Esophagus (tissue), 2 donors: Measurements from ENCODE around the gene PFKFB2. TPM values are rescaled to one million over a fixed set of nuclear protein-coding genes. Genes with fewer than 3 reads are reported as not detected.
"Not testable (repeated sequence)": the region's sequence is repeated elsewhere in the genome, so short reads cannot be mapped to it uniquely, and the experiment has no call there.

ENCODE experiments used
- H3K27ac ChIP-seq, 2 donors: one replicate each; pipeline ENCODE4 v1.5.1; 2013; ENCODE audit warnings: low read depth in 2 of 2, mild to moderate bottlenecking in 2 of 2, inconsistent platforms in 1 of 2, low read length in 1 of 2, moderate library complexity in 1 of 2
- H3K27me3 ChIP-seq, 2 donors: one replicate each; pipeline ENCODE4 v1.6.1; 2013; ENCODE audit warnings: low read length in 2 of 2, control low read depth in 1 of 2, mild to moderate bottlenecking in 1 of 2; ENCODE audit not compliant: insufficient read depth in 2 of 2, control insufficient read depth in 1 of 2
- H3K36me3 ChIP-seq, 2 donors: one replicate each; pipeline ENCODE4 v1.6.1; 2013; ENCODE audit warnings: low read length in 1 of 2; ENCODE audit not compliant: control insufficient read depth in 2 of 2, insufficient read depth in 2 of 2
- H3K4me1 ChIP-seq, 2 donors: one replicate each; pipeline ENCODE4 v1.6.1; 2013; ENCODE audit warnings: low read length in 1 of 2; ENCODE audit not compliant: control insufficient read depth in 2 of 2, insufficient read depth in 2 of 2
- H3K4me3 ChIP-seq, 2 donors: one replicate each; pipeline ENCODE4 v1.5.1; 2013; ENCODE audit warnings: low read length in 2 of 2, mild to moderate bottlenecking in 2 of 2, low read depth in 1 of 2, moderate library complexity in 1 of 2
- H3K9me3 ChIP-seq, 2 donors: one replicate each; pipeline ENCODE4 v1.6.1; 2013; ENCODE audit warnings: mild to moderate bottlenecking in 2 of 2, low read depth in 1 of 2, low read length in 1 of 2, moderate library complexity in 1 of 2; ENCODE audit not compliant: control insufficient read depth in 2 of 2, insufficient read depth in 1 of 2
- WGBS, 2 donors: extraction: QIAGEN DNeasy Blood & Tissue Kit; methylation state at CpG; one replicate each; pipeline ENCODE4 v1.1.7; 2013; 5-methylcytosine and 5-hydroxymethylcytosine counted together
- polyA plus RNA-seq, 2 donors: library from polyadenylated mRNA; stranded (reverse); fragments of 200-250 nt; gene quantifications; one replicate each; pipeline ENCODE4 v1.2.3, GENCODE V29; 2013
- donor health status: healthy with polysubstance abuse.
- donor health status: Bipolar disorder and iron deficiency.

Gene PFKFB2
- polyA plus RNA-seq, 2 donors: 4.7 to 8.3 TPM

DNA sequence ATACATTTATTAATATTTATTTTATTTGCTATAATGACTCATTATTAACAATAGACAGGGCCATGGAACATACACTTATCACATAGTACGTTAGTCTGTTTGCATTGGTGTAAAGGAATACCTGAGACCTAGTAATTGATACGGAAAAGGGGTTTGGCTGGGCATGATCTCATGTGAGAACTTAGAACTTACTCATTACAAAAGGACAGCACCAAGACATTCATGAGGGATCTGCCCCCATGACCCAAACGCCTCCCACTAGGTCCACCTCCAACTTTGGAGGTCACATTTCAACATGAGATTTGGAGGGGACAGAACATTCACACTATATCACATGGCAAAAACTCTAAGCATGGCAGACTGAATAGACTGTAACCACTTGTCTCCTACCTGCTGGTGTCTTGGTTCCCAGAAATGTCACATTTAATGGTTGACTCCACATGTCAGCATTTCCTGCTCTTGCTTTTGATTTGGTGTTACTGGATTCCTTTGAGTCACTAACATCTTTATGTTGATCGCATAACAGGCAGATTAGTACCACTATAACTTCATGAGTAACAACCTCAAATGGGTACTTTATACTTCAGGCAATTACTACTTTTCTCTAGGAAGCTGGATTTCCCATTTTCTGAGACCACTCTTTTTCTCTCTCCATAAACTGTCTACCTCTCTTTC lies 17.1 kb upstream of the PFKFB2 start:
- Histone ChIP-seq H3K4me3 (no peak overlapping the region), H3K36me3 (no peaks in the 10 kb centered on the region), H3K9me3 (no peaks in the 10 kb centered on the region), H3K27ac (peak overlapping the region; percentile 26 to 48), H3K27me3 (no peaks in the 10 kb centered on the region), H3K4me1 (no peaks in the 10 kb centered on the region)
- whole genome bisulfite sequencing, 2 donors: 76 to 85% methylated on average over 4 of the region's 4 CpGs

DNA sequence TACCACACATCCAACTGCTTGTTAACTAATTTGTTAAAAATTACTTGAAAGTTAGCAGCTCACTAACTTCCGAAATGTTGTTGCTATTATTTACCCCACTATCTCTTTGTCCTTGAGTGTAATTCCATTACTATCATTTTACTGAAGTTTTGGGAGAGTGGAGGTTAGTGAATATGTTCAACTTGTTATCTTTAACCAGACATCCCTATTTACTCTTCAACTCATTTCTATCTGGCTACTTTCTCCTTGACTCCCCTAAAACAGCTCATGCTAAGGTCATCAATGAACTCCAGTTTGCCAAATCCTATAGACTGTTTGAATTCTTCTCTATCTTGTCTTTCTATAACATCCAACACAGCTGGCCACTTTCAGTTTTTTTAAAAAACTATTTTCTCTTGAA lies 16.2 kb upstream of the PFKFB2 start:
- Histone ChIP-seq H3K4me1 (no peaks in the 10 kb centered on the region), H3K4me3 (no peak overlapping the region), H3K27ac (no peak overlapping the region), H3K9me3 (no peaks in the 10 kb centered on the region), H3K36me3 (no peaks in the 10 kb centered on the region), H3K27me3 (no peaks in the 10 kb centered on the region)
- 92 to 94% methylated on average over 1 of the region's 1 CpG for WGBS, 2 donors

DNA sequence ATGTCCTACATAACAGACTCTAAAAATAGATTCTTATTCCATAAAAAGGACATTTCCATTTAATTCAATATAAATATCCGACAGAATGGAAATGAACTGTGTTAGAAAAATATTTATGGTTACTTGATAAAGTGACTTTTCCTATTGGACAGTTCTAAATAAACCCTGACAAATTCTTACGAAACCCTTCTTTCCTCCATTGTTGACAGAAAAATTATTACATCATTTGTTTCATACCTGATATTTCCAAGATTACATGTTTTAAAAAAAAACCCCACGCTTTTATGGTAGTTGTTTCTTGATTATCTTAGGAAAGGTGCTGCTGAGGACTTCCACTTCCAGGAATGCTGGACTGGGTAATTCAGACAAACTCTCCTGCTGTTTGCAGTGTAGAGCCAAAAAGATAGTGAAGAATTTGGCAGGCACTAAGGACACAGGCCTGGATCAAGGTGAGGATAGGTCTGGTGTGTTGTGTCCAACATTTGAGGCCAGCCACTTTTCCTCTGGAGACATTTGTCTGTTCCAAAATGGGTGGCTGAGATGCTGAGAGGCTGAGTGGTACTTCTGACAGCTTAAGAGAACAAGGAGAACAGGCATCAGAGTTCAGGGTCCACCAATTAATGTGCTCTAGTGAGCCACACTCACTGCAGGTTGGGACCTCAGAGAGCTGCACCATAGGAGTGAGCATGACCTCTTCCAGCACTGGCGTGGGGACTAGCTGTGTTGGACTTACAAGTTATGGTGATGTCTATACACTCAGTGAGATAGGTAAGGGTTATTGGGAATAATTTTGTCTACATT lies 13.5 kb upstream of the PFKFB2 start:
- H3K4me1 ChIP-seq: no peaks in the 10 kb centered on the region
- 85 to 89% methylated on average over 4 of the region's 4 CpGs for WGBS, 2 donors
- no peaks in the 10 kb centered on the region for H3K9me3 ChIP-seq

GRCh38 chr1:207040181-207040533 lies 12.9 kb upstream of the PFKFB2 start:
- WGBS, 2 donors: 63 to 68% methylated on average over 3 of the region's 3 CpGs
- H3K9me3 ChIP-seq: no peaks in the 10 kb centered on the region

More for the DNA sequence above, 13.5 kb upstream of the PFKFB2 start:
- Histone ChIP-seq H3K27ac (peak overlapping the region in 1 of 2 donors; percentile 7), H3K4me3 (no peak overlapping the region), H3K36me3 (no peaks in the 10 kb centered on the region), H3K27me3 (no peaks in the 10 kb centered on the region)

GRCh38 chr1:207041397-207041796 lies 11.7 kb upstream of the PFKFB2 start:
- H3K27me3 ChIP-seq, H3K4me3 ChIP-seq, H3K9me3 ChIP-seq, H3K27ac ChIP-seq, H3K4me1 ChIP-seq, H3K36me3 ChIP-seq: not testable (repeated sequence)
- 87 to 93% methylated on average over 2 of the region's 2 CpGs for WGBS, 2 donors

More at GRCh38 chr1:207040181-207040533, 12.9 kb upstream of the PFKFB2 start:
- no peaks in the 10 kb centered on the region for H3K4me1 ChIP-seq
- no peaks in the 10 kb centered on the region for H3K27me3 ChIP-seq
- no peak overlapping the region for H3K27ac ChIP-seq
- no peak overlapping the region for H3K4me3 ChIP-seq
- H3K36me3 ChIP-seq: no peaks in the 10 kb centered on the region

DNA sequence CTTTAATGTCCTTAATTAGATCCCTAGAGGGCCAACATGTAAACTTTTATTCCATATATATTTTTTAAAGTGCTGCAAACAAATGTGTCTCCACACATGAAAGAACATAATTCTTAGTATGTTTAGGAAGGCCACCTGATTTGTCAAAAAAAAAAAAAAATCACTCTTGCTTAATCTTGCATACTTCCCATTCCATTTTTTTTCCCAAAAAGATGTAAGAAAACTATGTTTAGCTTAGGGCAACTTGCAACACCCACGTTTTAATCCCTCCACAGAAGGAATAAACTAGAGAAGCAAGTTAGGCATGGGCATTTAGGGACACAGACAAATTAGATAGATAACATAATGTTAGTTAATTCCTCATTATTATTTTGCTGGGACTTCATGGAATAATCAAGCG lies 7.6 kb upstream of the PFKFB2 start:
- peak overlapping the region in 1 of 2 donors; percentile 15 for H3K4me3 ChIP-seq
- 66 to 68% methylated on average over 2 of the region's 2 CpGs for WGBS, 2 donors

GRCh38 chr1:207047505-207047904 lies 5.6 kb upstream of the PFKFB2 start:
- no peaks in the 10 kb centered on the region for H3K4me1 ChIP-seq
- WGBS, 2 donors: 82 to 94% methylated on average over 1 of the region's 1 CpG
- peak overlapping the region in 1 of 2 donors; percentile 97 for H3K4me3 ChIP-seq
- no peaks in the 10 kb centered on the region for H3K27me3 ChIP-seq
- peaks cover 0 to 7% of the 10 kb centered on the region in 2 donors for H3K36me3 ChIP-seq
- H3K27ac ChIP-seq: no peak overlapping the region
- no peaks in the 10 kb centered on the region for H3K9me3 ChIP-seq

More for the DNA sequence above, 7.6 kb upstream of the PFKFB2 start:
- peaks cover 0 to 7% of the 10 kb centered on the region in 2 donors for H3K36me3 ChIP-seq
- H3K27me3 ChIP-seq: no peaks in the 10 kb centered on the region
- H3K4me1 ChIP-seq: no peaks in the 10 kb centered on the region
- H3K9me3 ChIP-seq: no peaks in the 10 kb centered on the region
- no peak overlapping the region for H3K27ac ChIP-seq

DNA sequence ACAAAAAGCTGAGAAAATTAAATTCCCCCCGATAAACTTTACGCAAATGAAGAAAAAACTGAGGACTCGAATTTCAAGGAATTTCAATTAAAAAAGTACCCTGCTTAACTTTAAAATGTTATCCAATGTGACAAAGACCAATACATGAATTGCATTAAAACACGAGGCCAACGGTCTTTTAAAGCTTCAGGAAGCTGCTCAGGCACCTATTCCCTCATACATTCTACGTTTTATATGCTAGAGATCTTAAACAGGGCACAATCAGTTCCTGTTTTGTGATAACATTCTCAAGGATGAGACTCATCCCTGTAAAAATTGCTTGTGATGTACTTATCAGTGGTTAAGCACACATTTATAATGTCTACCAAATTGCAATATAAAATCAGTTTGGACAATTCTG lies 5.0 kb upstream of the PFKFB2 start:
- Histone ChIP-seq H3K27me3 (no peaks in the 10 kb centered on the region), H3K4me3 (peak overlapping the region in 1 of 2 donors; percentile 97), H3K36me3 (peaks cover 0 to 7% of the 10 kb centered on the region in 2 donors), H3K27ac (no peak overlapping the region), H3K4me1 (no peaks in the 10 kb centered on the region), H3K9me3 (no peaks in the 10 kb centered on the region)
- 70 to 77% methylated on average over 6 of the region's 6 CpGs for whole genome bisulfite sequencing, 2 donors

DNA sequence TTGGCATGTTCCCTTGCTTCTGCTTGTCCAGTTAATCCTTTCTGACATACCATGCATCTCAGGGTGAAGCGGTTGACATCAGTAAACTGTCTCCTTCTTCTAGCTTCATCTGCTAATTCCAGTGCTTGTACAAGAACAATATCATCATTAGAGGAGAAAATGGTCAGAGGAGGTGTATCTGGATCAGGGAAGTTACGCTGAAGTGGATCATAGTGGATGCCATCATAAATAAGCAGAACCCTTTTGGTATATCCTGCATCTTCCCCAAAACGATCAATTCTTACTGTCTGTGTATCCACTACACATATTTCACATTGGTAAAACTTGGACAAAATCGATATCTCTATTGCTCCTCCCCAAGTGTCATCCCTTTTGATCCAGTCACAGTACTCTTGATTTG lies 4.0 kb upstream of the PFKFB2 start:
- H3K4me3 ChIP-seq: peak overlapping the region in 1 of 2 donors; percentile 97
- WGBS, 2 donors: 81 to 82% methylated on average over 4 of the region's 4 CpGs
- H3K27ac ChIP-seq: no peak overlapping the region
- H3K27me3 ChIP-seq: no peaks in the 10 kb centered on the region
- H3K4me1 ChIP-seq: no peaks in the 10 kb centered on the region
- H3K9me3 ChIP-seq: no peaks in the 10 kb centered on the region
- H3K36me3 ChIP-seq: peaks cover 0 to 7% of the 10 kb centered on the region in 2 donors
